K562 (cell line): ENCODE results near the gene RNF26. TPM values are rescaled to one million over a fixed set of nuclear protein-coding genes. Genes with fewer than 3 reads are reported as not detected.

ENCODE experiments used
- CXXC5 ChIP-seq: fragments of 250-450 bp; sonication (Bioruptor Pico); IDR thresholded peaks from 2 replicates; pipeline ENCODE4 v1.8.0; 2022; ENCODE audit warnings: inconsistent platforms, mild to moderate bottlenecking, moderate library complexity
- NR2C2 ChIP-seq, 2 experiments: fragments of 200-800 bp in 1 of 2; sonication (Bioruptor generic) in 1 of 2; sonication (generic) in 1 of 2; formaldehyde crosslinking in 1 of 2; IDR thresholded peaks; 2 replicates each; pipeline versions ENCODE4 v1.6.1 to v1.8.0; 2016 to 2022; ENCODE audit warnings: mild to moderate bottlenecking in 1 of 2, missing compliant biosample characterization in 1 of 2, missing genetic modification characterization in 1 of 2, missing genetic modification reagents in 1 of 2
- PKNOX1 ChIP-seq: fragments of 450-650 bp; IDR thresholded peaks from 2 replicates; pipeline ENCODE4 v1.6.1; 2016
- PREB ChIP-seq: sonication (generic); formaldehyde crosslinking; IDR thresholded peaks from 2 replicates; pipeline ENCODE4 v1.8.1; 2023; ENCODE audit warnings: mild to moderate bottlenecking, missing genetic modification reagents
- ZNF224 ChIP-seq: sonication (generic); formaldehyde crosslinking; IDR thresholded peaks from 2 replicates; pipeline ENCODE4 v1.8.0; 2022; ENCODE audit warnings: mild to moderate bottlenecking, missing genetic modification reagents
- ZNF280B ChIP-seq: fragments of 250-450 bp; sonication (Bioruptor Pico); IDR thresholded peaks from 2 replicates; pipeline ENCODE4 v1.5.1; 2021; ENCODE audit warnings: mild to moderate bottlenecking
- ZNF830 ChIP-seq: fragments of 250-450 bp; sonication (Bioruptor Pico); IDR thresholded peaks from 2 replicates; pipeline ENCODE4 v1.5.0; 2021; ENCODE audit warnings: mild to moderate bottlenecking
- polyA plus RNA-seq, 8 experiments: library from polyadenylated mRNA; depleted of rRNA in 4 of 8; stranded (reverse) in 5 of 8; unstranded in 3 of 8; fragments of >200 nt; fragmentation: Nextera tagmentation in 2 of 8; fragmentation: Illumina TruSeq in 1 of 8; extraction: Ambion mirVana in 2 of 8; extraction: Trizol in 1 of 8; gene quantifications; 2 replicates each; pipeline versions ENCODE4 v1.2.1 to v1.2.3, GENCODE V29; 2011 to 2014; ENCODE audit warnings: inconsistent platforms in 1 of 8, missing spikeins in 1 of 8
- total RNA-seq, 7 experiments: library from RNA; depleted of rRNA in 6 of 7; stranded (reverse); fragments of >200 nt in 6 of 7; fragmentation: Illumina TruSeq in 2 of 7; extraction: Trizol in 2 of 7; gene quantifications; 2 replicates each; pipeline versions ENCODE4 v1.2.1 to v1.2.3, GENCODE V29; 2011 to 2021; ENCODE audit warnings: low replicate concordance in 1 of 7

RNF26 gene
- total and polyA plus RNA-seq, 9 of the 15 experiments (the other 6 are each of a cell fraction or from before 2014, with no cell fraction given) = 5.3 to 53.6 (median 12.7) TPM

GRCh38 chr11:119382101-119382500 is 47.8 kb downstream of the RNF26 start (continued):
- no peak for TF ChIP-seq ZNF280B (CRISPR knock-in tag)
- TF ChIP-seq ZNF224 (CRISPR knock-in tag) = no peak
- no peak for TF ChIP-seq PKNOX1
- no peak for TF ChIP-seq ZNF830 (CRISPR knock-in tag)
- no peak for TF ChIP-seq PREB (CRISPR knock-in tag)
- TF ChIP-seq NR2C2 (CRISPR knock-in tag; IDR thresholded peaks at IDR 0.05) = no peak
- TF ChIP-seq NR2C2 (tag; IDR thresholded peaks at IDR 0.05) = no peak
- no peak for TF ChIP-seq CXXC5
- TF ChIP-seq, all 486 proteins: peak for 0
